MM.1S (cell line): ENCODE data around the gene NFATC3.

Experiments
- DNase-seq: peaks from one replicate; pipeline ENCODE4 v3.0.0-alpha.2; 2015
- H2AFZ ChIP-seq: fragments of 300-600 bp; sonication (generic); 2 replicates; pipeline ENCODE4 v1.6.0; 2016; ENCODE audit warnings: antibody characterized with exemption, low read length
- H3F3A ChIP-seq: fragments of 300-600 bp; sonication (generic); 2 replicates; pipeline ENCODE4 v1.6.1; 2016; ENCODE audit warnings: mild to moderate bottlenecking, antibody characterized with exemption, low read length, moderate library complexity, mixed read lengths; ENCODE audit not compliant: insufficient read depth
- H3K27ac ChIP-seq: fragments of 300-600 bp; sonication (generic); 2 replicates; pipeline ENCODE4 v1.5.1; 2016; ENCODE audit warnings: mild to moderate bottlenecking, low read length
- H3K27me3 ChIP-seq: fragments of 300-600 bp; sonication (generic); replicated peaks from 2 replicates; pipeline ENCODE4 v1.6.0; 2016; ENCODE audit warnings: low read length; ENCODE audit not compliant: insufficient read depth
- H3K36me3 ChIP-seq: fragments of 300-600 bp; sonication (generic); replicated peaks from 2 replicates; pipeline ENCODE4 v1.6.1; 2016; ENCODE audit warnings: mild to moderate bottlenecking, low read length, mixed read lengths; ENCODE audit not compliant: insufficient read depth
- H3K4me1 ChIP-seq: fragments of 300-600 bp; sonication (generic); 2 replicates; pipeline ENCODE4 v1.6.1; 2016; ENCODE audit warnings: low read length, mixed read lengths
- H3K4me2 ChIP-seq: fragments of 300-600 bp; sonication (generic); 2 replicates; pipeline ENCODE4 v1.6.0; 2016; ENCODE audit warnings: low read depth, low read length
- H3K4me3 ChIP-seq: fragments of 300-600 bp; sonication (generic); 2 replicates; pipeline ENCODE4 v1.5.1; 2016; ENCODE audit warnings: low read length, mixed read lengths
- H3K79me2 ChIP-seq: fragments of 300-600 bp; sonication (generic); 2 replicates; pipeline ENCODE4 v1.6.1; 2016; ENCODE audit warnings: mixed run types, low read length, mixed read lengths
- H3K9ac ChIP-seq: fragments of 300-600 bp; sonication (generic); 2 replicates; pipeline ENCODE4 v1.6.1; 2016; ENCODE audit warnings: low read length, mixed read lengths
- H3K9me2 ChIP-seq: fragments of 300-600 bp; sonication (generic); replicated peaks from 2 replicates; pipeline ENCODE4 v1.6.1; 2016; ENCODE audit warnings: mild to moderate bottlenecking, low read length, mixed read lengths; ENCODE audit not compliant: insufficient read depth
- H3K9me3 ChIP-seq: fragments of 300-600 bp; sonication (generic); replicated peaks from 2 replicates; pipeline ENCODE4 v1.6.1; 2016; ENCODE audit warnings: mild to moderate bottlenecking, low read length, mixed read lengths; ENCODE audit not compliant: insufficient read depth
- H4K20me1 ChIP-seq: fragments of 300-600 bp; sonication (generic); 2 replicates; pipeline ENCODE4 v1.6.1; 2016; ENCODE audit warnings: mild to moderate bottlenecking, low read length, moderate library complexity, mixed read lengths; ENCODE audit not compliant: insufficient read depth
- CTCF ChIP-seq: fragments of 300-600 bp; sonication (generic); IDR thresholded peaks from 2 replicates; pipeline ENCODE4 v1.5.1; 2016; ENCODE audit warnings: antibody characterized with exemption, low read length, mixed read lengths
- EZH2 ChIP-seq: fragments of 300-600 bp; sonication (generic); optimal IDR thresholded peaks from 2 replicates; pipeline ENCODE3; 2017; ENCODE audit warnings: low read depth, mild to moderate bottlenecking, antibody characterized with exemption, low read length, mixed read lengths
- EZH2phosphoT487 ChIP-seq: fragments of 300-600 bp; sonication (generic); IDR thresholded peaks from 2 replicates; pipeline ENCODE4 v1.6.1; 2018; ENCODE audit warnings: antibody characterized with exemption, low read length

Gene NFATC3

GRCh38 chr16:68259007-68259825 is 174.0 kb downstream of the NFATC3 start:
- H3K4me2 ChIP-seq = no peak overlapping the region
- H3K36me3 ChIP-seq = peaks cover 11% of the 10 kb centered on the region
- no peaks in the 10 kb centered on the region for H4K20me1 ChIP-seq
- no peak overlapping the region for H3K4me3 ChIP-seq
- no peaks in the 10 kb centered on the region for H3K9me3 ChIP-seq
- peaks cover 76% of the 10 kb centered on the region for H3K4me1 ChIP-seq
- no peak overlapping the region for H2AFZ ChIP-seq
- DNase-seq = no peak
- TF ChIP-seq EZH2 = no peak
- TF ChIP-seq EZH2phosphoT487 = no peak
- TF ChIP-seq CTCF = no peak
- no peaks in the 10 kb centered on the region for H3K9me2 ChIP-seq
- peak overlapping the region; percentile 98; the same call in 1 of the 2 replicates for H3K27ac ChIP-seq
- H3F3A ChIP-seq = peaks cover 48% of the 10 kb centered on the region
- no peaks in the 10 kb centered on the region for H3K27me3 ChIP-seq
- peaks cover 74% of the 10 kb centered on the region for H3K79me2 ChIP-seq
- no peak overlapping the region for H3K9ac ChIP-seq

- H3K79me2 ChIP-seq = peaks cover 89% of the 10 kb centered on the region
- H4K20me1 ChIP-seq = no peaks in the 10 kb centered on the region
- H2AFZ ChIP-seq = peak overlapping the region; percentile 63
- TF ChIP-seq CTCF (no peak), EZH2 (no peak), EZH2phosphoT487 (no peak)
- DNase-seq = no peak
- H3K27ac ChIP-seq = peak overlapping the region; percentile 75
- peaks cover 10% of the 10 kb centered on the region for H3K36me3 ChIP-seq
- peaks cover 48% of the 10 kb centered on the region for H3K4me1 ChIP-seq
- no peaks in the 10 kb centered on the region for H3K27me3 ChIP-seq
- no peaks in the 10 kb centered on the region for H3K9me2 ChIP-seq
- no peaks in the 10 kb centered on the region for H3K9me3 ChIP-seq
- H3K4me3 ChIP-seq = peak overlapping the region; percentile 73
- peaks cover 28% of the 10 kb centered on the region for H3F3A ChIP-seq
- peak overlapping the region; percentile 96 for H3K4me2 ChIP-seq
- H3K9ac ChIP-seq = peak overlapping the region; percentile 79
Observed at GRCh38 chr16:68263559-68264127, 178.5 kb downstream of the NFATC3 start.

GRCh38 chr16:68264128-68265077 is 179.2 kb downstream of the NFATC3 start, which contains the start of gene SLC7A6:
SLC7A6 (plus strand) TSS chr16:68264526; CDS start chr16:68274727, 10,201 bp downstream.
- peak within 1 kb of the TSS; percentile 96 for H3K4me2 ChIP-seq
- peak; percentile 84 for DNase-seq
- peak within 1 kb of the TSS; percentile 94 for H3K4me3 ChIP-seq
- no peaks in the 10 kb centered on the region for H3K27me3 ChIP-seq
- no peak for TF ChIP-seq EZH2
- peak; percentile 86 for TF ChIP-seq CTCF
- no peaks in the 10 kb centered on the region for H3K9me2 ChIP-seq
- H3K9ac ChIP-seq = peak within 1 kb of the TSS; percentile 89
- H3F3A ChIP-seq = peaks cover 27% of the 10 kb centered on the region
- H3K27ac ChIP-seq = peak within 1 kb of the TSS; percentile 75
- no peaks in the 10 kb centered on the region for H3K9me3 ChIP-seq
- H4K20me1 ChIP-seq = no peaks in the 10 kb centered on the region
- H3K36me3 ChIP-seq = peaks cover 10% of the 10 kb centered on the region
- H3K4me1 ChIP-seq = peaks cover 42% of the 10 kb centered on the region
- peak within 1 kb of the TSS; percentile 63 for H2AFZ ChIP-seq
- H3K79me2 ChIP-seq = peaks cover 89% of the 10 kb centered on the region
